Central memory CD8-positive, alpha-beta T cell (primary cell): ENCODE data around the gene AICDA.
"Not testable (repeated sequence)": the region's sequence is repeated elsewhere in the genome, so short reads cannot be mapped to it uniquely, and the experiment has no call there.

Experiments
- ATAC-seq: fragments of 150-1000 bp; cut with Tn5 transposase; replicated peaks from 2 replicates; pipeline ENCODE4 v1.10.0; 2022; ENCODE audit warnings: mild to moderate bottlenecking, moderate FRiP score, moderate number of reproducible peaks; ENCODE audit not compliant: poor library complexity, severe bottlenecking; ENCODE audit errors: extremely low read depth
- DNase-seq, 2 donors: peaks; one replicate each; pipeline ENCODE4 v3.0.0; 2021; ENCODE audit warnings: low spot score in 2 of 2
- H3K27ac Mint-ChIP-seq: one replicate; pipeline ENCODE4 v1.8.0; 2022; ENCODE audit warnings: low read depth, mild to moderate bottlenecking, moderate library complexity, mixed read lengths
- H3K27me3 Mint-ChIP-seq: one replicate; pipeline ENCODE4 v1.8.0; 2022; ENCODE audit warnings: mixed read lengths
- H3K36me3 Mint-ChIP-seq: one replicate; pipeline ENCODE4 v1.8.0; 2022; ENCODE audit warnings: mild to moderate bottlenecking, moderate library complexity, mixed read lengths; ENCODE audit not compliant: insufficient read depth
- H3K4me1 Mint-ChIP-seq: one replicate; pipeline ENCODE4 v1.8.0; 2022; ENCODE audit warnings: mixed read lengths
- H3K4me3 Mint-ChIP-seq: one replicate; pipeline ENCODE4 v1.8.0; 2022; ENCODE audit warnings: mild to moderate bottlenecking, moderate library complexity, mixed read lengths
- H3K9me3 Mint-ChIP-seq: one replicate; pipeline ENCODE4 v1.8.0; 2022; ENCODE audit warnings: mixed read lengths

AICDA gene

DNA sequence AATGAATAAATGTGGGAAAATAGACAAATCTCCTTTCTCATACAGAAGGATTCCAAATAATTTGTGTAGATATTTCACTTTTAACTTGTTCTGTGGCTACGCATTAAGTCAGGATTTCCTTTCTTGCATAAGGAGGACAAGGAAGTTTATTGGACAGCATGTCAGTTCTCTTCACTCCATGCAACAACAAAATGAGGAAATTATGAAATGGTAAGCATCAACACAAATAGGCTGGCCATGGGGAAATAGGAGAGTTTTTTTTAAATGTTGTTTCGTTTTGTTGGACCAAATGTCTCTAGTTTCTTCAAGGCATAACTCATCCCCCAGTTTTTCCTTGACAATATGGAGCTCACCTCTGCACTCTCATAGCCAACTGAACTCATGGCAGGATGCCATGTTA, 46.6 kb downstream of the AICDA start:
- not testable (repeated sequence) for H3K27me3 Mint-ChIP-seq, H3K27ac Mint-ChIP-seq, H3K36me3 Mint-ChIP-seq, H3K9me3 Mint-ChIP-seq, H3K4me1 Mint-ChIP-seq, H3K4me3 Mint-ChIP-seq, DNase-seq, ATAC-seq

DNA sequence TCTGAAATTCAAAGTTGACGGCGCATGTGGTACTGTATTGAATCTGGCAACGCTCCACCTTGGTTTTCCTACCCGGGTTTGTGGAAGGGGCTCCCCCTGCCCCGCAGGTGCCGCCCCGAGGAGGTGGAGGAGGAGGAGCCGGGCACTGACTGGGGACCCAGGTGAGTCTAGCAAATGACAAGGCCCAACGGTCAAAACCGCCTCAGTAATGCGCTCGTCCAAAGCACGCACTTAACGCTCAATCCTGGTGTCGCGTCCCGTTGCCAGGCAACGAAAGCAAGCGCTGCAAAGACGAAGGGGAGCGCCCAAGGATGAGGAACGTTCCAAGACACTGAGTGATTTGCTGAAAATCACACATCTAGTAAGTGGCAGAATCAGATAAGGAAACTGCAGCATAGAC, 48.0 kb downstream of the AICDA start:
- ATAC-seq (no peak), DNase-seq (no peak)
- Mint-ChIP-seq H3K4me1 (no peaks in the 10 kb centered on the region), H3K27me3 (peaks cover 11% of the 10 kb centered on the region), H3K9me3 (peaks cover 5% of the 10 kb centered on the region), H3K27ac (no peak overlapping the region), H3K4me3 (no peak overlapping the region), H3K36me3 (no peaks in the 10 kb centered on the region)

DNA sequence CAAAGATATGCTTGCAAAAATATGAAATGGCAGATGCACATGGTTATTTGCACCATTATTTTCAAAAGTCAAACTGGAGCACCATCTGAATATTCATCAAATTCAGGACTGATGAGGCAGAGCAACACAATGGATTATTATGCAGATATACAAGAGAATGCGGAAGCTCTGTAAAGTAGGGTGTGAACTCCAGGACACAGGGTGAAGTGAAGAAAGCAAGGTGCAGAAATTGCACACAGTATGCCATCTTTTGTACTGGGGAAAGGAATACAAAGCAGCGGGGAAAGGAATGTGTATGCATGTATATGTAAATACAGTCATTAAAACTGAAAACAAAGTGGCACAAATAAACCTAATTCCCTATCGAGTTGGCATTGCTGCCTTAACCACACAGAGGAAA, 49.3 kb downstream of the AICDA start:
- DNase-seq (no peak), ATAC-seq (no peak)
- Mint-ChIP-seq H3K27ac (no peak overlapping the region), H3K27me3 (peaks cover 17% of the 10 kb centered on the region), H3K9me3 (peaks cover 5% of the 10 kb centered on the region), H3K4me3 (no peak overlapping the region), H3K36me3 (no peaks in the 10 kb centered on the region), H3K4me1 (no peaks in the 10 kb centered on the region)

DNA sequence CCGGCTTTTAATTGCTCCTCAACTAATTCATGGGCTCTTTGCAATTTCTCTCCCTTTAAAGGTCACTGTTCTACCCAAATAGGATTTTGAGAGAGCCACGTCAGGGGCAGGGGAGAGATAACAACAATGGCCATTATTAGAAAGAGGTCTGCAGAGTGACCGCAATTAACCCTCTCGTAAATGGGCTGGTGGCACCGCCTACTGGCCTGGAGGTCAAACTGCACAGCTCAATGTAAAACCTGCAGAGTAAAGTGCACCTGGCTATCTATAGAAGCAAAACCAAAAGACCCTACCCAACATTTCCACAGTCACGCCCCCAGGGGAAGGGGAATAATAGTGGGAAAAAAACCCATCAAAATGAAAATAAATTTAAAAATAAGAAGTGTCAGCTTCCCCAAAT, 50.3 kb downstream of the AICDA start:
- Mint-ChIP-seq H3K9me3 (peaks cover 5% of the 10 kb centered on the region), H3K27me3 (peaks cover 17% of the 10 kb centered on the region), H3K36me3 (no peaks in the 10 kb centered on the region), H3K4me3 (no peak overlapping the region), H3K4me1 (no peaks in the 10 kb centered on the region), H3K27ac (no peak overlapping the region)
- ATAC-seq (no peak), DNase-seq (no peak)

DNA sequence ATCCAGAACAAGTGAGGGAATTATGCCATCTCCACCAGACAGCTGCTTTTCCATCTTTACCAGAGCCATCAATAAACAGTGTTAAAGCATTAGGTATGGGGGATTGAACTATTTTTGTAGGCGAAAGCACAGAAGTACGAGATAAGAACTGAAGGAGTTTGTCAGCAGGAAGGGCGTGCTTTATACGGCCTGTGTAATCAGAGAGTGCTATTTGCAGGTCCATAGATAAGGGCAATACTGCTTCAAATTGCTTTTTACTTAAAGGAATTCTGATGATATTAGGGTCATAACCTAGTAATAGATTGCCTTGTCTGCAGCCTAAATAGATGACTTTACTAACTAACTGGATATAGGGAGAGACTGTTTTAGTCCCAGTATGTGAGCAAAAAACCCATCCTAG, 51.6 kb downstream of the AICDA start:
- Mint-ChIP-seq H3K27ac (no peak overlapping the region), H3K27me3 (peaks cover 17% of the 10 kb centered on the region), H3K9me3 (peaks cover 5% of the 10 kb centered on the region), H3K4me3 (no peak overlapping the region), H3K4me1 (no peaks in the 10 kb centered on the region), H3K36me3 (no peaks in the 10 kb centered on the region)
- DNase-seq (no peak), ATAC-seq (no peak)

DNA sequence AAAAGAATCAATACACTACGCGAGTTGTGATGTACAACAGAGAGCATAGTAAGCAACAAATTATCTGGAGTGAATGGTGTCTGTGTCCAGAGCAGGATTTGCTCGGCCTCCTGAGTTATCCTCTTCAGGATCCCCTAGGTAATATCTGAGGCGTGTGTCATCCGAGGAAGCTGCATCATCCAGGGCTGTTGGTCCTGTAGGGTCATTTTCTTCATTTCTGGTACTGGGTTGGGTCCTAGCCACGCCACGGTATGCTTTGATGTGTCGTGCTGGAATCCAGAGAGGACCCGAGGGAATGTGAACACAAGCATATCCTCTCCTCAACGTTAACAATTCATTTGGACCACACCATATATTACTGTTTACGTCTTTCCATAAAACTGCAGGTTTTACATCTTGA, 53.0 kb downstream of the AICDA start:
- Mint-ChIP-seq H3K27me3 (peaks cover 17% of the 10 kb centered on the region), H3K27ac (no peak overlapping the region), H3K9me3 (peaks cover 5% of the 10 kb centered on the region), H3K36me3 (no peaks in the 10 kb centered on the region), H3K4me3 (no peak overlapping the region), H3K4me1 (no peaks in the 10 kb centered on the region)
- DNase-seq (no peak), ATAC-seq (no peak)

DNA sequence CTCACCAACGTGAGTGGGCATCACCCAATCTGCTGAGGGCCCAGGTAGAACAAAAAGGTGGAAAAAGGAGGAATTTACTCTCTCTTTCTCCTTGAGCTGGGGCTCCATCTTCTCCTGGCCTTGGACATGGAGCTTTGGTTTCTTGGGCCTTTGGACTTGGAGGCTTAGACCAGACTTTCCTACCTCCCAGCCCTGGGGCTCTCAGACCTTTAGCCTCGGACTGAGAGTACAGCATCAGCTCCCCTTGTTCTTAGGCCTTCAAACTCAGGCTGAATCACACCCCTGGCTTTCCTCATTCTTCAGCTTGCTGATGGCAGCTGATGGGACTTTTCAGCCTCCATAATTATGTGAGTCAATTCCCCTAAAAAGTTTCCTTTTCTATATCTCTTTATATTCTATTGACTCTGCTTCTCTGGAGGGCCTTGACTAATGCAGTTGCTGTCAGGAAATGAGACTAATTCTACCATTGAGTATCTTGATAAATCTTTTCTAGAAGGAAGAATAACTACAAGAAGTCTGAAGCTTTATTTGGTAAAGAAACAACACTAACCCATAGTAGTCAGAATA, 56.0 kb downstream of the AICDA start:
- Mint-ChIP-seq H3K36me3 (no peaks in the 10 kb centered on the region), H3K27me3 (peaks cover 17% of the 10 kb centered on the region), H3K9me3 (no peaks in the 10 kb centered on the region), H3K4me1 (no peaks in the 10 kb centered on the region), H3K4me3 (no peak overlapping the region), H3K27ac (no peak overlapping the region)
- DNase-seq, result no peak
- no peak for ATAC-seq

DNA sequence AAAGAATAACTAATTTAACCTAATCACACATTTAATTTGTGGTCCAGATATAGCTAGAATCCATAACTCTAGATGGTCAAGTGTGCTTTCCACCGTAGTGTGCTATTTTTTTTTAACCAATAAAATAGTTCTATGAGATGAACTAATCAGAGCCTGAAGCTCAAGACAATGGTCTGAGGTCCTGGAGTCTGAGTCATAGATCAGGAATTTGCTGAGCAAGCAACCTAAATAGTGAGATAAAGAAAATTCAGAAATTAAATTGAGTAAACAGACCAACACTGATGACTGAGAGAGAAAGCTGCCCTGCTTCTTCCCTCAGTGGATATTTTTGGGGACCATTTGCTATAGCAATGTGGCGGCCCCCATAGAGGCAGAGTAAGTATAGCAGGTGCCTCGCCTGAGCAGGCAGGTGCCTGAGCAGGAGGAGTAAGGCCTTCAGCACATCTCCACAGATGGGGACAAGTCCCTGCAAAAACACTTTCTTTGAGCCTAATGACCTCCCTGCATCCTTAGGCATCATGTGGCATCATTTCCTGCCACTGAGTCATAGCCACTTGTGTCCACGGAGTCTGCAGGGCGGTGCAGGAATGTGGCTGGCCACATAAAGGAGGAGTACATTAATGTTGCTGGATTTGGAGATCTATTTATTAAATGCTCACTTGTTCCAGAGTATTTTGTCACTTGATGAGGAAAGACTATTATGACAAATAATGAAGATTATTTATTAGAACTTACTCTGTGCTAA, 58.0 kb downstream of the AICDA start:
- ATAC-seq (no peak), DNase-seq (no peak)
- Mint-ChIP-seq H3K36me3 (no peaks in the 10 kb centered on the region), H3K27me3 (peaks cover 6% of the 10 kb centered on the region), H3K4me3 (no peak overlapping the region), H3K27ac (no peak overlapping the region), H3K9me3 (no peaks in the 10 kb centered on the region), H3K4me1 (no peaks in the 10 kb centered on the region)

DNA sequence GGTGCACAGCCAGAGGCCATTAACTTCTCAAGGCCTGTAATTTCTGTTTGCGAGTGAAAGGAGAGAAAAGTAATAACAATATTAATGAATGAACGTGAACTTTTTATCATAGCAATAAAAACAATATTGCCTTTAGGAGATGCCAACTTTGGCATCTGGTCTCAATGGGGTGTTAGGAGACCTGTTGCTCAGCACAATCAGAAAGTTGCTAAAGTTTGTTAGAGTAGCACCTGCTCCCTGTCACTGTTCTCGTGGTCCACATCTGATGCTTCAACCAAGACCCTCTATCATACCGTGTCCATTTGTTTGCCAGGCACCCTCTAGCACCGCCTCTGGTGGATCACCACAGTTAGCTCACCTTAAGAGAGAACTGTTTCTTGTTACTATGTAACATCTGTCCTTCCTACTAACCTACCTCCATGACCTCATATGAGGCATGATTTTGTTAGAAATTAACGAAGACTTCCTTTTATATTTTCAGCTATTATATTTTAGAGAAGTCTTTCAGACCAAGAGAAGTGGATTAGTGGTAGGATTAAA, 59.5 kb downstream of the AICDA start:
- DNase-seq (no peak), ATAC-seq (no peak)
- Mint-ChIP-seq H3K4me1 (no peaks in the 10 kb centered on the region), H3K9me3 (no peaks in the 10 kb centered on the region), H3K27me3 (no peaks in the 10 kb centered on the region), H3K27ac (no peak overlapping the region), H3K36me3 (no peaks in the 10 kb centered on the region), H3K4me3 (no peak overlapping the region)
